OCI-LY7 (cell line): ENCODE measurements around the gene PRLR. TPM values are rescaled to one million over a fixed set of nuclear protein-coding genes. Genes with fewer than 3 reads are reported as not detected.

Experiments
- BruUV-seq: library from RNA; stranded (reverse); fragments of 400-500 nt; replicated peaks from 2 replicates; lab custom pipeline; 2021; lab: Mats Ljungman, UMichigan
- CTCF ChIA-PET: fragments of 300-600 bp; sonication (Branson Sonifier 250); formaldehyde crosslinking; loops from one replicate; lab custom pipeline; 2022; ENCODE audit warnings: antibody characterized with exemption; ENCODE audit not compliant: unreplicated experiment; lab: Charles Lee
- POLR2A ChIA-PET: fragments of 300-600 bp; sonication (Branson Sonifier 250); formaldehyde crosslinking; loops from one replicate; lab custom pipeline; 2022; ENCODE audit warnings: antibody characterized with exemption; lab: Charles Lee
- DNase-seq: peaks from one replicate; pipeline ENCODE4 v3.0.0-alpha.2; 2015; ENCODE audit warnings: low spot score
- H2AFZ ChIP-seq: fragments of 200-600 bp; sonication (generic), shearing (Covaris generic); 2 replicates; pipeline ENCODE4 v1.6.1; 2014; ENCODE audit warnings: mild to moderate bottlenecking, antibody characterized with exemption, low read length, moderate library complexity
- H3K27ac ChIP-seq: fragments of 200-600 bp; sonication (generic); 2 replicates; pipeline ENCODE4 v1.5.1; 2014; ENCODE audit warnings: mixed run types, low read depth, mild to moderate bottlenecking, moderate library complexity, low read length, inconsistent platforms; ENCODE audit not compliant: poor library complexity, severe bottlenecking
- H3K36me3 ChIP-seq: fragments of 200-600 bp; sonication (generic); 2 replicates; pipeline ENCODE4 v1.6.1; 2014; ENCODE audit warnings: mild to moderate bottlenecking, antibody characterized with exemption, low read length, moderate library complexity, mixed read lengths; ENCODE audit not compliant: insufficient read depth
- H3K4me1 ChIP-seq: fragments of 200-600 bp; sonication (generic); 2 replicates; pipeline ENCODE4 v1.5.1; 2014; ENCODE audit warnings: mild to moderate bottlenecking, low read length; ENCODE audit not compliant: insufficient read depth, poor library complexity, severe bottlenecking
- H3K4me2 ChIP-seq: fragments of 200-600 bp; sonication (generic); 2 replicates; pipeline ENCODE4 v1.6.1; 2014; ENCODE audit warnings: mild to moderate bottlenecking, low read length
- H3K4me3 ChIP-seq: fragments of 200-600 bp; sonication (generic); 2 replicates; pipeline ENCODE4 v1.5.1; 2014; ENCODE audit warnings: mild to moderate bottlenecking, low read depth, low read length; ENCODE audit not compliant: poor library complexity, severe bottlenecking
- H3K79me2 ChIP-seq: fragments of 200-600 bp; sonication (generic); 2 replicates; pipeline ENCODE4 v1.6.1; 2016; ENCODE audit warnings: low read depth, mild to moderate bottlenecking, low read length, moderate library complexity, mixed read lengths; ENCODE audit not compliant: insufficient read depth
- H3K9me2 ChIP-seq: fragments of 200-600 bp; sonication (generic); 2 replicates; pipeline ENCODE4 v1.6.1; 2016; ENCODE audit warnings: mild to moderate bottlenecking, low read length, mixed read lengths; ENCODE audit not compliant: insufficient read depth
- H3K9me3 ChIP-seq: fragments of 200-600 bp; sonication (generic); 2 replicates; pipeline ENCODE4 v1.6.1; 2014; ENCODE audit warnings: mild to moderate bottlenecking, mixed run types, low read length, mixed read lengths
- H4K20me1 ChIP-seq: fragments of 200-600 bp; sonication (generic); 2 replicates; pipeline ENCODE4 v1.6.1; 2014; ENCODE audit warnings: mild to moderate bottlenecking, antibody characterized with exemption, low read length, moderate library complexity, mixed read lengths; ENCODE audit not compliant: insufficient read depth
- CTCF ChIP-seq: fragments of 200-600 bp; sonication (generic); conservative IDR thresholded peaks from 2 replicates; pipeline ENCODE4 v1.5.1; 2014; ENCODE audit warnings: mild to moderate bottlenecking, antibody characterized with exemption, low read length, moderate library complexity, mixed read lengths
- EZH2phosphoT487 ChIP-seq: fragments of 200-600 bp; sonication (generic); IDR thresholded peaks from 2 replicates; pipeline ENCODE4 v1.6.1; 2018; ENCODE audit warnings: low read depth, borderline replicate concordance, mild to moderate bottlenecking, mixed run types, antibody characterized with exemption, low read length, moderate library complexity, mixed read lengths
- intact Hi-C: fragments of 100-400 bp; cut with micrococcal nuclease; formaldehyde crosslinking; loops from one replicate; pipeline ENCODE4 v1.10.0; 2022; ENCODE audit not compliant: unreplicated experiment
- total RNA-seq, 2 experiments: library from RNA; depleted of rRNA in 1 of 2; stranded (reverse); fragments of >200 nt in 1 of 2; shearing (Covaris generic) in 1 of 2; gene quantifications; 2 replicates each; pipeline ENCODE4 v1.2.3, GENCODE V29; 2014 to 2022

PRLR gene
- total RNA-seq, 2 experiments from 2014 or later, result not detected

GRCh38 chr5:35205186-35205585, 25.1 kb downstream of the PRLR start:
- CTCF ChIA-PET, result no interaction called here

GRCh38 chr5:35203403-35203802, 26.9 kb downstream of the PRLR start:
- H3K4me2 ChIP-seq, result no peak overlapping the region
- H3K9me2 ChIP-seq, result no peaks in the 10 kb centered on the region
- DNase-seq, result no peak
- no peaks in the 10 kb centered on the region for H4K20me1 ChIP-seq
- no peak for TF ChIP-seq CTCF
- TF ChIP-seq EZH2phosphoT487, result no peak
- no peak overlapping the region for H3K27ac ChIP-seq
- no peaks in the 10 kb centered on the region for H3K79me2 ChIP-seq
- BruUV-seq, result no TSS peak
- H3K4me1 ChIP-seq, result no peaks in the 10 kb centered on the region
- no peaks in the 10 kb centered on the region for H3K9me3 ChIP-seq
- H3K36me3 ChIP-seq, result no peaks in the 10 kb centered on the region
- no peak overlapping the region for H2AFZ ChIP-seq
- intact Hi-C loops, result loop anchor here (2.0 kb wide), 1 partner anchor 115 kb away; no protein-coding TSS in a partner anchor
- no peak overlapping the region for H3K4me3 ChIP-seq
- POLR2A ChIA-PET, result no interaction called here
- CTCF ChIA-PET, result no interaction called here

More at GRCh38 chr5:35205186-35205585, 25.1 kb downstream of the PRLR start:
- intact Hi-C loops, result no loop called here
- Histone ChIP-seq H2AFZ (no peak overlapping the region), H3K9me2 (no peaks in the 10 kb centered on the region), H3K79me2 (no peaks in the 10 kb centered on the region), H3K27ac (no peak overlapping the region), H3K4me1 (no peaks in the 10 kb centered on the region), H4K20me1 (no peaks in the 10 kb centered on the region), H3K4me2 (no peak overlapping the region), H3K4me3 (no peak overlapping the region), H3K36me3 (no peaks in the 10 kb centered on the region), H3K9me3 (no peaks in the 10 kb centered on the region)
- DNase-seq, result no peak
- POLR2A ChIA-PET, result no interaction called here
- TF ChIP-seq EZH2phosphoT487 (no peak), CTCF (no peak)
- no TSS peak for BruUV-seq

DNA sequence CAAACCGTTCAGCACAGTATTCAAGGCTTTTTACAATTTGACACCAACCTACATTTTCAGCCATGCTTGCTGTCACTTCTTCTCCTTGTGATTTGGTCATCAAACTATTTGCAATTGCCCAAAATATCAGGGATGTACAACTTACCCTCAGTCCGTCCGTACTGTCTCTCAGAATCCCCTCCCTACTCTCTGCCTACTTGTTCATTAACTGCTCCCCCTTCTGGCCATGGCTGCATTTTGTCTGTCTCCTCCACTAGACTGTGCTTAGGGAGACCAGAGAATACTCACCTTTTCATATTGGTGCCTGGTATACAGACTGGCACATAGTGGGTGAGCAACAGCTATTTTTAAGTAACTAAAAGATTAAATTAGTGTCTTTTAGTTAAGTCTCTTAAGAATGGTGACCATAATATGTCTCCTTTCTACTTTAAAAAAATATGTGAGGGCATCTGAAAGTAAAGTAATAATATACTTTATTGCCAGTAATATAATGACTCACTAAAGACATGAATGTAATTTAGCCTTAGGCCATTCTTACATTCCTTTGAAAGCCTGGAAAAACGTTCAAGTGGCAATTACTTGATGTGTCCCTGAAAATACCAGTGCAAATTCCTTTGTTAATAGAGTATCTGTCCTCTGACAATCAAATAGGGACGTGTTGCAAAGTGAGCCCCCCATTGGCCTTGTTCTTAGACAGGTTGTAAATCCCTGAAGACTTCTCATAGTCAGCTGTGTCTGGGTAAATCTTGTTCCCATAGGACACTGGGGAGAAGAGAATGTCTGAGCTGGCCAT, 27.8 kb downstream of the PRLR start:
- CTCF ChIA-PET, result no interaction called here
- H3K4me1 ChIP-seq, result no peaks in the 10 kb centered on the region
- peak; percentile 37 for DNase-seq
- H3K4me3 ChIP-seq, result no peak overlapping the region
- intact Hi-C loops, result loop anchor here (2.0 kb wide), 1 partner anchor 114 kb away; no protein-coding TSS in a partner anchor
- H3K79me2 ChIP-seq, result no peaks in the 10 kb centered on the region
- no TSS peak for BruUV-seq
- H3K4me2 ChIP-seq, result no peak overlapping the region
- no peaks in the 10 kb centered on the region for H3K9me3 ChIP-seq
- H3K9me2 ChIP-seq, result no peaks in the 10 kb centered on the region
- H3K36me3 ChIP-seq, result no peaks in the 10 kb centered on the region
- no peaks in the 10 kb centered on the region for H4K20me1 ChIP-seq
- POLR2A ChIA-PET, result no interaction called here
- H2AFZ ChIP-seq, result no peak overlapping the region
- no peak overlapping the region for H3K27ac ChIP-seq
- TF ChIP-seq EZH2phosphoT487, result no peak
- peak; percentile 80 for TF ChIP-seq CTCF
